GM18867 (cell line): Measurements from ENCODE around the gene MRPL49.

Source experiments
- ATAC-seq: cut with Tn5 transposase; IDR thresholded peaks from one replicate; pipeline ENCODE4 v1.9.1; 2021; ENCODE audit warnings: mild to moderate bottlenecking, moderate library complexity; ENCODE audit not compliant: unreplicated experiment

Gene MRPL49

DNA sequence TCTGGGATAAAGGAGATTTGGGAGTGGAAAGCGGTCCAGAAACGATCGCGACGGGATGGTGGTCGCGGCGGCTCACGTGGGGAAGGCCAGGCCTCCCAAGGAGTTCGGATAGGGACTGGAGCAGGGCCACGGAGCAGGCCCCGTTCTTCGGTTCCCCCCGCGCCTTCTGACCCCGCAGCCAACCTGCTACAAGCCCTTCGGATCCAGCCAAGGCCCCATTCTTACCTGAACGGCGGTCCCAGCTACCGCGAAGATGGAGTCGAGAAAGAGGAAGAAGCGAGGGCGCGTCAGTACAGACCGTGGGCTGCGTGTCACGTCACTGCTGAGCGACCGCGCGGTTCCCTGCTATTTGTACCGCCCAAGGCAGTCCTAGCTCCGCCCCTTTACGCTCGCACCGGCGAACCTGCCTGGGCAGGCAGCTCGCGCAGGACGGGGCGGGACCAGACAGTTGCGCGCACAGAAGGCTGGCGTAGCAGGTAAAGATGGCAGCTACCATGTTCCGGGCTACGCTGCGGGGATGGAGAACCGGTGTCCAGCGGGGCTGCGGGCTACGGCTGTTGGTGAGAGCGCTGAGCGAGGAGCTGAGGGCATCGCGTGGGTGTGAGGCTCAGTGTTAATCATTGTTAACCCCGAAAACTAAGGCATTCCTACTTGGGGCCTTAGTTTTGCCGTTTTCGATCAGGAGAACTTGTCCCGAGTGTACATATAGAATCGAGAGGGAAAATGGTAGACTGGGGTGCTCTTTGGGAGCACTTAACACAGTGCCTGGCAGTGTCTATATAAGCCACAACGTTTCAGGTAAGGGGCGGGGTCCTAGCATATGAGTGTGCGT is at the start of gene MRPL49, which contains the start of gene FAU:
Gene MRPL49, plus strand, starts transcription at position 457 of the 832 bp plus-strand sequence. Its CDS starts 26 bp downstream, at position 483.
Gene FAU, minus strand, starts transcription at position 270 of the 832 bp plus-strand sequence. CDS start 321 bp downstream, outside the sequence.
- peak; percentile 61 for ATAC-seq

DNA sequence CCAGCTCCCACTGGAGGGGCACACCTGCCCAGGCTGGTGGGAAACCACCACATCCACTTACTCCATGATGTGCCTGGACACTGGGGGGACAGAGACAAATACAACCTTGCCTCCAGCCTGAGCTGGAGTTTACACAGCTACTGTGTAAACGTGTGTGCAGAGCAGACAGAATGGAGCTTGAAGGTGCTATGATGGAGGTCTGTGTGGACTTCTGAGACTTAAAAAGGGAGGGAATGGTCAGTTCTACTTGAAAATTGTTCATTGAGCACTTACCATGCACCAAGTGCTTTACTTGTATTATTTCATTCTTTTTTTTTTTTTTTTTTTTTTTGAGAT is 49.5 kb upstream of the MRPL49 start:
- no peak for ATAC-seq

DNA sequence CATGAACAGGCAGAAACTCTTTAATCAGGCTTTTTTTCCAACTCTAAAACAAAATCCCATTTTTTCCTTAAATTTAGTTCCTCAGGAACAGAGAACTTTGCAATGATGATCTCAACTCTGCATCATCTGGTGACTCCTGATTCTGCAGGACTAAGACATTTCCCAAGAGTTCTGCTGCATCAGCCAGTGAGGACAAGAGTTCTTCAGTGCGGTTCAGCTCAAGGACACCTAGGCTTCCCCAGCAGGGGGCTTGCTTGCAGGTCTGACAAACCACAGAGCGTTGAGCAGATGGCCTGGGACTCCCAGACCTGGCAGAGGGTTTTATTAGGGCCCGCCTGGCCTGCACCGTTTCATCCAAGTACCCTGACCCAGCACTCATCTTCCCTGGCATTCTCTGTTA is 44.7 kb upstream of the MRPL49 start:
- no peak for ATAC-seq

DNA sequence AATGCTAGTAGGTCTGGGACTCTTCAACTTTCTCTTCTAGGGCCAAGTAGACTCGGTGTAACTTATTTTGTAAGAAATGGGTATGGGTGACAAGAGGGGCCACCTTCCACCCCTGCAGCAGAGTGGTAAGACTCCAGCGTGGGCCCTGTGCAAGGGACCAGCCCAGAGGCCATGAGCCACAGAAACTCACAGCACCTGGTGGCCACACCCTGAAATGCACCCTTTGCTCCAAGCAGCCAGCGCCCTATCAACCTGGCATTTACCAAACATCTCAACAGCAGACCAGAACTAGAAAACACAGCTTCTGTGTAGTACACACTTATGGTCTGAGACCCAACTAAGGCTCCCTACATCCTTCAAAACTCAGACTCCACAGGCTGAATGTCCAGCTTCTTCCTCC is 44.0 kb upstream of the MRPL49 start:
- peak; percentile 58 for ATAC-seq

DNA sequence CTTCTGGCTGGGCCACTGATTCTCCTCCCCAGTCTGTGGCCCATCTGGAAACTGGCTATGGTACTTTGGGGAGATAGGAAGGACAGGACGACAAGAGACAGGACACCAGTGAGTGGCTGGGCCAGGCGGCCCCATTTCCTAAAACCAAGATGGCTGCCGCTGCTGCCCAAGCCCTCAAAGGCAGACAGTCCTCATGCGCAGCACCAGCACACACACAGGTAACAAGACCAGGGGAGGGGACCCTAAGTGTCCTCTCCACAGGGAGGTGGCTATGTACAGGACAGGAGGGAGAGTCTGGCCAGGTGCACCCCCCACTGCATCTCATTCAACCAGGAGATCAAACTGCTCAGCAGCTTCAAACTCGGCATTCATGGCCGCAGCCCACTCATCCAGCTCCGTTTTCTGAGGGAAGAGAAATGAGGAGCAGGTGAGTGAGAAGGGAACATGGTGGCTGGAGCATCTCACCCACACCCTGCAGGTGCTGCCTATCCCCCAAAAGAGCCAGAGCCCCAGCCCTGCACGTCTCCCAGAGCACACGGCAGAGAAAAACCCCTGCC is 43.3 kb upstream of the MRPL49 start:
- no peak for ATAC-seq

DNA sequence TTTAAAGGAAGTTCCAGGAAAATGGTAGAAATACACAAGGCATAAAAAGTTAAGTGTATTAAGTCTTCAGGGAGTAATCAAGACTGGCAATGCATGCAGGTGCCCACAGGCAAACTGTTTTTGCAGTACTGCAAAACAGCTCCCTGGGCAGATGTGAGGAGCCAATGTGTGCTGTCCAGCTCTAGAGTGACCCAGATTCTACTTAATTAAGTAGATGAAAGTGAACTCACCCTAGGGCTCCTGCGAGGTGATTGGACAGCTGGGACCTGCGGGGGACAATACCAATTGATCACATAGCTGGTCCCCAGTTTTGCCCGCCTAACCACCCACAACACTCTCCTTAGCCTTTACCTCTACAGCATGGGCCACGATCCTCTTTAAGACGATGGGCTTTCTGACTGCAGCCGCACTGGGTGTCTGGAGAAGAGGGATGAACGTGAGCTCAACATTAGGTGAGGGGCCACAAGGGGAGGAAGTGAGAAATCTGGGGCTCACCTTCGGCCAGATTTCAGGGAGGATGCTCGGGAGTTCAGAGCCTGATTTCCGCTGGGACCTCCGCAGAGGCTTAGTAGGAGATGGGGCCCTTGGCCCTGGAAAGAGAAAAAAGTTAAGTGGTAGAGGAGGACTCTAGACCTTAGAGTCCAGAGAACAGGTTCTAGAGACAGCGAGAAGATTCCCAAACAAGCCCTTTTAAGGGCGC is 38.8 kb upstream of the MRPL49 start:
- ATAC-seq, result peak; percentile 4

DNA sequence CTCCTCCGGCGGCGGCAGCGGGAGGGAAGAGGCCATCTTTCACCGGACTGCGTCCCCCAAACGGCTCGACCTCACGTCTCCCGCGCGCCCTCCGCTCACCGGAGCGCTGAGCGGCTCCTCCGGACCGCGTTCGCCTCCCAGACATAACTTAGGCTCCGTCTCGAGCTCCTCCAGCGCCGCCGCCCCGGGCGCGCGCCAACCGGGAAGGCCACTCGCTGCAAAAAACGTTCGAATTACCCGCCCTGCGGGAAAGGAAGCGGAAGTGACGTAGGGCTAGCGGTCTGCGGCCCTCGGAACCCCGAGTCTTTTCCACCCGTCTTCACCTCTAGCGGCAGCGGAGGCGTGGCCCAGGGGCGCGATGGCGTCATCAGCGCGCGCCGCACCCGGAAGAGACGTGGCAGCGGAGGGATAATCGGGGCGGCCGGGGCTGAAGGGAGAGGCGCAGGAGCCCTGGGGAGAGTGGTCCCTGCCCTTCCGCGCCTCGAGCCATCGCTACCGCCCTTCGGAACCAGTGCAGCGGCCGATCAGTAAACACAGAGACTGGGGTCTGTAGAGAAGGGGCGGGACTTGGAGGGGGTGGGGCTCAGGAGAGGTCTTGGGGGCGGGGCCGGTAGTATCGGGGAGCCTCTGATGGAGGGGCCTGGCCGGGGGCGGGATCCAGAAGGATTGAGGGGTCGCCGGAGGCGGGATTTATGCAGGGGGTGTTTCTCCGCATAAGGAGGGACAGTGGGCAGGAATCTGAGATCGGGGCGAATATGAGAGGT is 38.1 kb upstream of the MRPL49 start, which contains the start of the genes CDCA5 and ZFPL1:
Gene CDCA5, minus strand, starts transcription at position 207 of the 764 bp plus-strand sequence. Its CDS starts 62 bp downstream, at position 145.
Gene ZFPL1, plus strand, starts transcription at position 389 of the 764 bp plus-strand sequence. CDS start 477 bp downstream, outside the sequence.
- peak; percentile 80 for ATAC-seq

DNA sequence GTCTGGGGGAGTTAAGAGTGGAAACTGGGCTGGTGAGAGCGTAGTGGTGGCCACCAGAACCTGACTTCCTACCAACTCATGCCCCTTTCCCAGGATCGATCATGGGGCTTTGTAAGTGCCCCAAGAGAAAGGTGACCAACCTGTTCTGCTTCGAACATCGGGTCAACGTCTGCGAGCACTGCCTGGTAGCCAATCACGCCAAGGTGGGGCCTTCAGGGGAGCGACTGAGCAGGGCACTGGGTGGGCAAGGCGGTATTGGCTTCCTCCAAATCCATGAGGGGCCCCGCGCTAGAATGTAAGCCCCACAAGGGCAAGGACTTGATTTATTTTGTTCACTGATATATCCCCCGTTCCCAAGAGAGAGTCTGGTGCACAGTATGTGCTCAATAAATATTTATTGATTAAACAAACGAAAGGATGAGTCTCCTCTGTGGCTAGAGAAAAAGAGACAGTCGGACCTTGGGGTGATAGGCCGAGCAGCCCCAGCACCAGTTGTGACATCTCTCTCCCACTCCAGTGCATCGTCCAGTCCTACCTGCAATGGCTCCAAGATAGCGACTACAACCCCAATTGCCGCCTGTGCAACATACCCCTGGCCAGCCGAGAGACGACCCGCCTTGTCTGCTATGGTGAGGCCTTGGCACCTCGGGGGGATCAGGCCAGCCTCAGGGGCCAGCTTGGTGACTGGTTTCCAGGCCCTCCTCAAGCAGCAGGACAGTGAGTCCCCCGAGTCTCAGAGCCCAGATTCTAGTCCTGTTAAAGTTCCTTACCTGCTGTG is 37.3 kb upstream of the MRPL49 start:
- ATAC-seq, result peak; percentile 4

DNA sequence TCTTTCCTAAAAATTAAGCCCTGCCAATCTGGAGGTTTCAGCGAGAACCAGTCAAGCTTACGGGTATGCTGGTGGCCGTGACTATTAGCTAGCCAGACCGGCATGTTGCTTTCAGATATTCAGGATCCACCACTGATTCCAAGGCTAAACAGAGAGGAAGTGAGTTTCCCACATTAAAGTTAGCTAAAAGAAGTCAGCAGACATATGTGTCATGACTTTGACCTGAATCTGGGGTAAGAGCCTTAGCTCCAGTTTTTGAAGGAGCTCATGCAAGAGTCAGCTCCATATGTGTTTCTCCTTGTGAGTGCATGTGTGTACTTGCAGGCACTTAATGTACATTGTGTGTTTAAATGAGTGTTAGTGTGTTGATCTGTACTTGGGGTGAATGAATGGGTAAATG is 36.7 kb upstream of the MRPL49 start:
- no peak for ATAC-seq

DNA sequence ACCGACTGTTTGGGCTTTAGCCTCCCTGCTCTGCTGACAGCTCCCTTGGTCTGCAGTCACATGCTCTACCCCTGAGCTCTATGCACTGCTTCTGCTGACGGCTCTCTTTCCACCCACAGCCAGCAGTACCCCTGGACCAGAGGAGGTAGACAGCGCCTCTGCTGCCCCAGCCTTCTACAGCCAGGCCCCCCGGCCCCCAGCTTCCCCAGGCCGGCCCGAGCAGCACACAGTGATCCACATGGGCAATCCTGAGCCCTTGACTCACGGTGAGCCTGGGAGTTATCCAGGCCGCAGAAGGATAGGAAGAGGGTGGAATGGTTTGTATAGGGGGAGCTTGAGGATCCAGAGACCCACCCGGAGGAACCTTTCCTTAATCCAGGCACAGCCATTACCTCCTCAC is 35.3 kb upstream of the MRPL49 start:
- ATAC-seq, result no peak

DNA sequence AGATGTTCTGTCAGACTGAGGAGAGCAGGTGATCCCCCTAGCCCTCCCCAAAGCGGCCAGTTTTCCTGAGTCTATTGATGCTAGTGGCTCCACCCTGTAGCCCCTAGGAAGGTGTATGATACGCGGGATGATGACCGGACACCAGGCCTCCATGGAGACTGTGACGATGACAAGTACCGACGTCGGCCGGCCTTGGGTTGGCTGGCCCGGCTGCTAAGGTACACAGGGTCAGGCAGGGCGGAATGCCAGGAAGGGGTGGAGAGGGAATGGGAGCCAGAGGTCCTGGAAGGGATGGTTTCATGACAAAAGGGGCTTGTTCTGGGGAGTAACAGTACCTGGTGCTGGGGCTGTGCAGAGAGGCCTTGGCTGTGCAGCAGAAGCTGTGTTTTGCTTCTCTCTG is 34.9 kb upstream of the MRPL49 start:
- no peak for ATAC-seq

DNA sequence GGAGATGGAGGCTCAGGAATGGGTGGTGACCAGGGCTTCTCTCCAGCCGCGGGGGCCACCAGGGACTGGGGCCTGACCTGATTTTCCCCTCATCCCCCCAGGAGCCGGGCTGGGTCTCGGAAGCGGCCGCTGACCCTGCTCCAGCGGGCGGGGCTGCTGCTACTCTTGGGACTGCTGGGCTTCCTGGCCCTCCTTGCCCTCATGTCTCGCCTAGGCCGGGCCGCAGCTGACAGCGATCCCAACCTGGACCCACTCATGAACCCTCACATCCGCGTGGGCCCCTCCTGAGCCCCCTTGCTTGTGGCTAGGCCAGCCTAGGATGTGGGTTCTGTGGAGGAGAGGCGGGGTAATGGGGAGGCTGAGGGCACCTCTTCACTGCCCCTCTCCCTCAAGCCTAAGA is 34.3 kb upstream of the MRPL49 start:
- no peak for ATAC-seq

DNA sequence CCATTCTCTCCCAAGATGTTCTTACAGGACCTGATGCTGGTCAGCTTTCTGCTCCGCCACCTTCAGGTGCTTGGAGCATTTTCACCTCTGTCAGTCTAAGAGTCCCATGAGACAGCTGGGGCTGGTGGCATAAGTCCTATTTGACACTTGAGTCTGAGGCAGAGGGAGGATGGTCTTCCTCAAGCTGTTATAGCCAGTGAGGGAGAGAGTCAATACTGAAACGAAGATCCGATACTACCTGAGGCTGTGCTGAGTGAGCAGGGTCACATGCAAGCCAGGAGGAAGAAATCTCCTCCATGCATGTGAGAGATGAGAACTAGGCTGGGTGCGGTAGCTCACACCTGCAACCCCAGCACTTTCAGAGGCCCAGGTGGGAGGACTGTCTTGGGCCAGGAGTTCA is 32.5 kb upstream of the MRPL49 start:
- ATAC-seq, result no peak

DNA sequence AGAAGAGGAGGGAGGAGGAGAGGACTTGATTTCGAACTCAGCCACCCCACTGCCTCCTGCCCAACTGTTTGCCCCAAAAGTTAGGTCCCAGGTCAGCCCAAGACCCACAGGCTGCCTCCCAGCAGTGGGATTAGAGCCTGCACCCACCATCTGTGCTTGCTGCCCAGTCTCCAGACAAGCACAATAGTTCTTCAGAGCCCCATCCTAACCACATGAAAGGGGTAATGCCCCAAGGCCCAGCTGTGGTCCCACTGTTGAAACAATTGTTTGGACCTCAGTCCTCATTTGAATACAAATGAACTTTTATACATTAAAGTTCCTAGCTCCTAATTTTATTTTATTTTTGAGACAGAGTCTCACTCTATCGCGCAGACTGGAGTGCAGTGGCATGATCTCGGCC is 31.5 kb upstream of the MRPL49 start:
- ATAC-seq, result no peak

DNA sequence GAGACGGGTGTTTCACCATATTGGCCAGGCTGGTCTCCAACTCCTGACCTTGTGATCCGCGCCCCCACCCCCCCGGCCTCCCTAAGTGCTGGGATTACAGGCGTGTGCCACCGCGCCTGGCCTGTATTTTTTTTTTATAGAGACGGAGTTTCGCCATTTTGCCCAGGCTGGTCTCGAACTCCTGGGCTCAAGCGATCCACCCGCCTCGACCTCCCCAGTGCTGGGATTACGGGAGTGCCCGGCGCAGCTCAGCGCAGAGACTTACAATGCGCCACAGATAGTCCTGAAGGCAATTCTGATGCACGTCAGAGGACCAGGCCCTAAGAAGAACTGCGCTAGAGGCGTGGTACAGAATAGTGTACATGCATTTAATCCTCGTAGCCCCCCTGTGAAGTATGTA is 26.7 kb upstream of the MRPL49 start:
- no peak for ATAC-seq

DNA sequence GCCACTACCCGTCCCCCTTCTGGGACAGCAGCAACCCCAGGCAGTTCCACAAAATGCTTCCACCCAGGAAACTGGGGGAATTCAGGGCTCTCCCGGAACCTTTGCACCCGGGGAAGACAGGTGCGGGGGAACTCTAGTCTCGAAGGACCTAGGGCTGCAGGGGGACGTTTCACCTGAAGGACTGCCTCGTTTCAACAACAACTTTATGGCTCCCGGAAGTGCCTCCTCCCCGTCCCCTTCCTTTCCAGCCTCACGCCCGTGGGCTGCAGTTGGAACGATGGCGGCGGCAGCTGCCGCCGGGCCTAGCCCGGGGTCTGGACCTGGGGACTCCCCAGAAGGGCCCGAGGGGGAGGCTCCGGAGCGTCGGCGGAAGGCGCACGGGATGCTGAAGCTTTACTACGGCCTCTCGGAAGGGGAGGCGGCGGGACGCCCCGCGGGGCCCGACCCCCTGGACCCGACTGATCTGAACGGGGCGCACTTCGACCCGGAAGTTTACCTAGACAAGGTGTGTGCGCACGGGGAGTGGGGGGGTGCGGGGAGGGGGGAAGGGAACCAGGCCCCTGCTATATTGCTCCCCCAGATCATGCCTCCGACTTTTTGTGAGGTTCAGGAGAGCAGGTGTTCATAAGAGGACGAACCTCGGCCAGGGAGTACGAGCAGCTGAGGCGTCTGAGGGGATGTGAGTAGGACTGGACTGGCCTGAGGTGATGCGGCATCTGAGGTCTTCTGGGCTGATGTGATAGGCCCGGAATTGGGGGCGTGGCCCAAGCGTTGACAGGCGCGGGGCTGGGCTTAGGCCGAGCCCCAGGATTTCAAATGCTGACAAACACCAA is 25.9 kb upstream of the MRPL49 start, which contains the start of gene VPS51:
Gene VPS51, plus strand, starts transcription at position 241 of the 833 bp plus-strand sequence. Its CDS starts 37 bp downstream, at position 278.
- ATAC-seq, result peak; percentile 75

DNA sequence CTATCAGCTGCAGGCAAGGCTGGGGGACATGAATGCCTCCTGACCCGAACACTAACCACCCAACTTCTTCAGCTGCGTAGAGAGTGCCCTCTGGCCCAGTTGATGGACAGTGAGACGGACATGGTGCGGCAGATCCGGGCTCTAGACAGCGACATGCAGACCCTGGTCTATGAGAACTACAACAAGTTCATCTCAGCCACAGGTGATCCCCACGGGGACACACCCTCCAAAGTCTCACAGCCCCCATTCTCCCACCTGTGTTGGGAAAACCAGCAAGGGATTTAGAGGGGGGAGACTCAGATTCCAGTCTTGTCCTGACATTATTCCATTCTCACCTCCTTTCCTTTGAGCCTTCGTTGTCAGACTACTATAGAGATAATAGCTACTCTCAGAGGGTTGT is 25.2 kb upstream of the MRPL49 start:
- ATAC-seq, result no peak

DNA sequence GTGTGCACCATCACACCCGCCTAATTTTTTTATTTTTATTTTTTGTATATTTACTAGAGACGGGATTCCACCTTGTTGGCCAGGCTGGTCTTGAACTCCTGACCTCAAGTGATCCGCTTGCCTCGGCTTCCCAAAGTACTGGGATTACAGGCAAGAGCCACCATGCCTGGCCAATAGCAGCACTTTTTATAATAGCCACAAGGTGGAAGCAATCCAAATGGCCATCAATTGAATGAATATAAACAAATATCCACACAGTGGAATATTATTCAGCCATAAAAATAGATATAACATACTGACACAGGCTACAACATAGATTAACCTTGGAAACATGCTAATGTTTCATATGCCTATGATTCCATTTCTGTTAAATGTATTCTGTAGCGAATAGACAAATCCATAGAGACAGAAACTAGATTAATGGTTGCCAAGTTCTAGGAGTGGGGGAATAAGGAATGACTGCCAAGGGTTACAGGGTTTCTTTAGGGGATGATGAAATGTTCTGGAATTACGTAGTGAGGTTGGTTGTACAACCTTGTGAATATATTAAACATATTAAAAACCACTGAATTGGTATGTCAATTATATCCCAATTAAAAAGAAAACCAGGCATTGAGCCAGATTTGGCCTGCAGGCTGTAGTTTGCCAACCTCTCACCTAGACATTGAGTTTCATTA is 21.3 kb upstream of the MRPL49 start:
- ATAC-seq, result no peak
